ENCODE measurements around the gene ASXL2.
A peak's percentile ranks its signal among the peaks of the same experiment; 100 is the strongest.

Gene ASXL2

DNA sequence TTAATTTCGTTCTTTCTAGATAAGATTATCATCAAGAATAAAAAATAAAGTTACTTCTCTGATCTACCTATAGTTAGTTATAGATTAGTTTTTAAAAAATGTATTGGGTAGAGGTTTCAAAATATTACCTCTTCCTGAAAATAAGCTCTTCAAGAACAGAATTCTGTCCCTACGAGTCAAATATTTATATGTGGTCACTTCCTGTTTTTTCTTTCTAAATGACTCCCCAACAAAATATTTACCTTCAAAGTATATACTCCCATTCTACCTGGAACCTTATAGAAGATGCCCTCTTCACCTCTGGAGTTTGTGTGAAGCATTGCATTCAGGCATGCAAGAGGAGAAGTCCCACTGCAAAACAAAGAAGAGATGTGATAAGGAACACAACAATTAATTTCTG is 72.3 kb downstream of the ASXL2 start:
- ChIA-PET POLR2A (no interaction called here), CTCF (interaction anchor here (1.7 kb wide), 1 partner anchor 19 kb away, joined by 3 read pairs; no protein-coding TSS in a partner anchor)
- no peak for DNase-seq (ENCODE audit: extremely low spot score)
- TF ChIP-seq, protein P1, sequence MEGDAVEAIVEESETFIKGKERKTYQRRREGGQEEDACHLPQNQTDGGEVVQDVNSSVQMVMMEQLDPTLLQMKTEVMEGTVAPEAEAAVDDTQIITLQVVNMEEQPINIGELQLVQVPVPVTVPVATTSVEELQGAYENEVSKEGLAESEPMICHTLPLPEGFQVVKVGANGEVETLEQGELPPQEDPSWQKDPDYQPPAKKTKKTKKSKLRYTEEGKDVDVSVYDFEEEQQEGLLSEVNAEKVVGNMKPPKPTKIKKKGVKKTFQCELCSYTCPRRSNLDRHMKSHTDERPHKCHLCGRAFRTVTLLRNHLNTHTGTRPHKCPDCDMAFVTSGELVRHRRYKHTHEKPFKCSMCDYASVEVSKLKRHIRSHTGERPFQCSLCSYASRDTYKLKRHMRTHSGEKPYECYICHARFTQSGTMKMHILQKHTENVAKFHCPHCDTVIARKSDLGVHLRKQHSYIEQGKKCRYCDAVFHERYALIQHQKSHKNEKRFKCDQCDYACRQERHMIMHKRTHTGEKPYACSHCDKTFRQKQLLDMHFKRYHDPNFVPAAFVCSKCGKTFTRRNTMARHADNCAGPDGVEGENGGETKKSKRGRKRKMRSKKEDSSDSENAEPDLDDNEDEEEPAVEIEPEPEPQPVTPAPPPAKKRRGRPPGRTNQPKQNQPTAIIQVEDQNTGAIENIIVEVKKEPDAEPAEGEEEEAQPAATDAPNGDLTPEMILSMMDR (IDR thresholded peaks at IDR 0.05; ENCODE audit: control extremely low read depth, extremely low read depth, low read depth, missing control alignments) = no peak

DNA sequence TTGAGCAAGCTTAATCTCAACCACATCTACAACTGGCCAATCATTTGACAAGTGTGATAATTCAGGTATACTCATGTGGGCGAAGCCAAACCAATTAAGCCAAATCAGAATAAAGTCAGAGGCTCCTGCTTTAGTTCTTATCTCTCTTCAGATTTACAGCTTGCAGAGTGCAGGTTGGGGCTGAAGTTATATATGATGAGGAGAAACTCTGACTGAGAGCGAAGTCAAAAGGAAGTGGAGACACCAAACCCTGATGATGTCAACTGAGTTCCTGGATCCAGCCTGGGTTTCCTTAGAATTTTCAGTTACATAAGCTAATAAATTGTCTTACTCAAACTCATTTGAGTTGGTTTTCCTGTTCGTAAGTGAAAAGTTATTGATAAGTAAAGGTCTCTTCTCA is 73.9 kb downstream of the ASXL2 start:
- ChIA-PET POLR2A (no interaction called here), CTCF (interaction anchor here (1.4 to 1.5 kb wide), 2 partner anchors 8 to 10 kb away, joined by 3 to 5 read pairs; no protein-coding TSS in a partner anchor)
- DNase-seq (ENCODE audit: extremely low spot score) = no peak
- TF ChIP-seq, protein P1 (IDR thresholded peaks at IDR 0.05; ENCODE audit: control extremely low read depth, extremely low read depth, low read depth, missing control alignments) = no peak

DNA sequence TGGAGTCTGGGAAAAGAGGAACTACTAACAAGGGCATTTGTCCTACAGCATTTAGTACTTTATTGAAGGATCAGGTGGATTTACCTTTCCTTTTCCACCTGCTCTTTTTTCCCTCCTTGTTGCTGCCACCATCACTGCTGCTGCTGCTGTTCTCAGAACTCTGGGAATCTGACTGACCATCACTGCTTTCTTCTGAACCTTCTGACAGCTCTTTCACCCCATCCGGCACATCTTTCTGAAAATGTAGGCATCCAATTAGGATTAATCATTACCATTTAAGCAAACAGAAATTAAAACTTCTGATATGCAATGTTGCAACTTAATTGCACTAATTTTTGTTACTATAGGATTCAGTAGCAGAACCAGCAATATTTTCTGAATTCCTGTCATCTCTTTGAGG is 79.0 kb downstream of the ASXL2 start:
- ChIA-PET CTCF (interaction anchor here (1.1 to 1.7 kb wide), 4 partner anchors 11 to 98 kb away, joined by 3 to 5 read pairs (median 4); no protein-coding TSS in a partner anchor), POLR2A (no interaction called here)

DNA sequence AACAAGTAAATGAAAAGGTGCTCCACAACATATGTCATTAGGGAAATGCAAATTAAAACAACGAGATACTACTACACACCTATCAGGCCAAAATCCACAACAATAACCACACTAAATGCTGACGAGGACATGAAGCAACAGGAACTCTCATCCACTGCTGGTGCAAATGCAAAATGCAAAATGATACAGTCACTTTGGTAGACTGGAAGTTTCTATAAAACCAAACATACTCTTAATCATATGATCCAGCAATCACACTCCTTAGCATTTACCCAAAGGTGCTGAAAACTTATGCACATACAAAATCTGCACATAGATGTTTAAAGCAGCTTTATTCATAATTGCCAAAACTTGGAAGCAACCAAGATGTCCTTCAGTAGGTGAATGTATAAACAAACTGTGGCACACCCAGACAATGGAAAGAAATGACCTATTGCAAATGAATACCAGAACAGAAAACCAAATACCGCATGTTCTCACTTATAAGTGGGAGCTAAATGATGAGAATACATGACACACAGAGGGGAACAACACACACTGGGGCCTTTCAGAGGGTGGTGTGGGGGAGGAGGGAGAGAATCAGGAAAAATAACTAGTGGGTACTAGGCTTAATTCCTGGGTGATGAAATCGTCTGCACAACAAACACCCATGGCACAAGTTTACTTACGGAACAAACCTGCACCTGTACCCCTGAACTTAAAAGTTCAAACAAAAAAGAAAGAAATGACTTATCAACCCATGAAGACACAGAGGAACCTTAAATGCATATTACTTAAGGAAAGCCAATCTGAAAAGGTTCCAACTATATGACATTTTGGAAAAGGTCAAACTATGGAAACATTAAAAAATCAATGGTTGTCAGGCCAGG is 80.4 kb downstream of the ASXL2 start:
- TF ChIP-seq, protein P1 (IDR thresholded peaks at IDR 0.05; ENCODE audit: control extremely low read depth, extremely low read depth, low read depth, missing control alignments) = no peak
- ChIA-PET CTCF (interaction anchor here (1.5 to 1.7 kb wide), 3 partner anchors 11 to 97 kb away, joined by 3 to 5 read pairs (median 4); no protein-coding TSS in a partner anchor), POLR2A (no interaction called here)
- DNase-seq (ENCODE audit: extremely low spot score) = no peak

More for the DNA sequence above, 79.0 kb downstream of the ASXL2 start:
- DNase-seq (ENCODE audit: extremely low spot score) = no peak
- TF ChIP-seq, protein P1 (IDR thresholded peaks at IDR 0.05; ENCODE audit: control extremely low read depth, extremely low read depth, low read depth, missing control alignments) = no peak

DNA sequence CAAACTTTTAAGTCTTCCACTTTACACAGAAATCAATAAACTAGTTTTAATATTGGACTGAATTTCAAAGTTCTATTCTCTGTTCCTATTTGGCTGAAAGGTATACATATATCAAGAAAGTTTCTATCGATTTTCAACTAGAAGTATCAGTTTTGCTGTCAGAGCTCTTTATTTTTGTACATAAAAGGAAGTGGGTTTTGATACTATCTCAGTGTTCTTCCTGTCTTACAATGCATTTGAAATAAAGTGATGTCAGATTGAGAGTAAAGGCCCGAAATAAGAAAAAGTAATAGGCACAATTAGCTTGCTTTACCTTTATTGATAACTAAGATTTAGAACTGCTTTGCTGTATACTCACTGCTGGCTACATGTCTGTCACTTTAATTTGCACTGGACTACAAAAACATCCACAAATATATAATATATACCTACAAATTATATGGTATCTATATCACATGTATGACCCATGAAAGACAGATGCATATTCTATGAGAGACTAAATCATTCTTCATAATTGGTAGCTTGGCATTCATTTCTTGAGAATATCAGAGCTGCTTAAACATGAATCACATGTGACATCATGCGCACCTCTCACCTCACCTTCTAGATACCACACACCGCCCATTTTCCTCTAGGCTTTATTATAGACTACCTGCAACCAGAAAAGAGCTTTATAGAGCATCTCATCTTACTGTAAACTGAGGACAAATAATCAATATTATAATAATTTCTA is 83.6 kb downstream of the ASXL2 start:
- POLR2A ChIA-PET = no interaction called here

More for the DNA sequence above, 83.6 kb downstream of the ASXL2 start:
- TF ChIP-seq, protein P1 (IDR thresholded peaks at IDR 0.05; ENCODE audit: control extremely low read depth, extremely low read depth, low read depth, missing control alignments) = no peak
- peak; percentile 55 for DNase-seq (ENCODE audit: extremely low spot score)
- CTCF ChIA-PET = interaction anchor here (1.0 to 2.8 kb wide), 4 partner anchors 10 to 57 kb away, joined by 3 to 9 read pairs (median 4); no protein-coding TSS in a partner anchor

Measured in GM10248 (cell line).